GM12873 (cell line): Measurements from ENCODE around the gene MCL1.

Experiments
- TF ChIP-seq, protein P1 (sequence below): IDR thresholded peaks from 2 replicates; pipeline ENCODE4 v1.5.1; 2012; ENCODE audit warnings: low read depth, mild to moderate bottlenecking, moderate library complexity, low read length, control low read depth; ENCODE audit not compliant: insufficient read depth; ENCODE audit errors: missing control alignments

Gene MCL1

DNA sequence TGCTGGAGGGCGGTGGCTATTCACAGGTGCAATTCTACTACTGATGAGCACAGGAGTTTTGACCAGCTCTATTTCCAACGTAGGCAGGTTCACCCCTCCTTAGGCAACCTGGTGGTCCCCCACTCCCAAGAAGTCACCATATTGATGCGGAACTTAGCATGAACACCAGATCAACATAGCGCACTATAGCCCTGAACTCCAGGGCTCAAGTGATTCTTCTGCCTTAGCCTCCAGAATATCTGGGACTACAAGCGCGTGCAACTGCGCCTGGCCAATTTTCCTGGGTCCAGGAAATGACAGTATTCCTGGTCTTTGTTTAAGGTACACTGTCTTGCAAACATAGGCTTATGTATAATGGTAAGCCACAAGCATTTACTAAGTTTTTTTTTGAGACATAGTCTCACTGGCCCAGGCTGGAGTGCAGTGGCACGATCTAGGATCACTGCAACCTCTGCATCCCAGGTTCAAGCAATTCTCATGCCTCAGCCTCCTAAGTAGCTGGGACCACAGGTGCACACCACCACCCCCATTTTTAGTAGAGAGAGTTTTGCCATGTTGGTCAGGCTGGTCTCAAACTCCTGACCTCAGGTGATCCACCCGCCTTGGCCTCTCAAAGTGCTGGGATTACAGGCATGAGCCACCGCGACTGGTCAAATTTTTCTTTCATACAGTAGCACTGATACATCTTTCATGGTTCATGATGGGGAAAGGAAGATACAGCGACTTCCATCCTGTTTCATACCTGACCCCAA is 12.6 kb downstream of the MCL1 start:
- TF ChIP-seq, protein P1, sequence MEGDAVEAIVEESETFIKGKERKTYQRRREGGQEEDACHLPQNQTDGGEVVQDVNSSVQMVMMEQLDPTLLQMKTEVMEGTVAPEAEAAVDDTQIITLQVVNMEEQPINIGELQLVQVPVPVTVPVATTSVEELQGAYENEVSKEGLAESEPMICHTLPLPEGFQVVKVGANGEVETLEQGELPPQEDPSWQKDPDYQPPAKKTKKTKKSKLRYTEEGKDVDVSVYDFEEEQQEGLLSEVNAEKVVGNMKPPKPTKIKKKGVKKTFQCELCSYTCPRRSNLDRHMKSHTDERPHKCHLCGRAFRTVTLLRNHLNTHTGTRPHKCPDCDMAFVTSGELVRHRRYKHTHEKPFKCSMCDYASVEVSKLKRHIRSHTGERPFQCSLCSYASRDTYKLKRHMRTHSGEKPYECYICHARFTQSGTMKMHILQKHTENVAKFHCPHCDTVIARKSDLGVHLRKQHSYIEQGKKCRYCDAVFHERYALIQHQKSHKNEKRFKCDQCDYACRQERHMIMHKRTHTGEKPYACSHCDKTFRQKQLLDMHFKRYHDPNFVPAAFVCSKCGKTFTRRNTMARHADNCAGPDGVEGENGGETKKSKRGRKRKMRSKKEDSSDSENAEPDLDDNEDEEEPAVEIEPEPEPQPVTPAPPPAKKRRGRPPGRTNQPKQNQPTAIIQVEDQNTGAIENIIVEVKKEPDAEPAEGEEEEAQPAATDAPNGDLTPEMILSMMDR = no peak

DNA sequence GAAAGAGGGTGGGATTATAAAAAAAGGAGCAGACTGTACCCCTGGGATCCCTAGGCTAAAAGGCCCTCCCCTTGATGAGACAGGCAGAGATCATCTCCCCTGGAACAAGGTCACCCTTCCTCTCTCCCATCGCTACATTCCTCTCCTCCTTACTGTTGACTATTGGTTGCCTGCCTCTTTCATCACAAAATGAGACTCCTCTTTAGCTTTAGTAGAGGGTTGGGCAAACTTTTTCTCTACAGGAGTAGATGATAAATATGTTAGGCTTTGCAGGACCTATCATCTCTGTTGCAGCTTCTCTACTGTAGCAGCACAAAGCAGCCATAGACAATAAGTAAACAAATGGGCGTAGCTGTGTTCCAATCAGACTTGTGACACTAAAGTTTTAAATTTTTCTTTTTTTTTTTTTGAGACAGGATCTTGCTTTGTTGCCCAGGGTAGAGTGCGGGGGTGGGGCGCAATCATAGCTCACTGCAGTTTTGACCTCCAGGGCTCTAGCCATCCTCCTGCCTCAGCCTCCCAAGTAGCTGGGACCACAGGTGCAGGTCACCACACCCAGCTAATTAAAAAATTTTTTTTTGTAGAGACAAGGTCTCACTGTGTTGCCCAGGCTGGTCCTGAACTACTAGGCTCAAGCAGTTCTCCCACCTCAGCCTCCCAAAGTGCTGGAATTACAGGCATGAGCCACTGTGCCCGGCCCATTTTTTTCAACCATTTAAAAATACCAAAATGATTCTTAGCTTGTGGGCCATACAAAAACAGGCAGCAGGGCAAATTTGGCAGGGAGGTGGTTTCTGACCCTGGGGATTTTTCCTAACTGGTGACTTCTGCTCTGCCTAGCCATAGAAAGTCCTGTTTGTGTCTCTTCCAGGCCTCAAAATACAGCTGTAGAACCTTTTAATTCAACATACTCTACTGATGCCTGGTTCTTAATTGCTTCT is 15.1 kb downstream of the MCL1 start:
- TF ChIP-seq, protein P1 = no peak

DNA sequence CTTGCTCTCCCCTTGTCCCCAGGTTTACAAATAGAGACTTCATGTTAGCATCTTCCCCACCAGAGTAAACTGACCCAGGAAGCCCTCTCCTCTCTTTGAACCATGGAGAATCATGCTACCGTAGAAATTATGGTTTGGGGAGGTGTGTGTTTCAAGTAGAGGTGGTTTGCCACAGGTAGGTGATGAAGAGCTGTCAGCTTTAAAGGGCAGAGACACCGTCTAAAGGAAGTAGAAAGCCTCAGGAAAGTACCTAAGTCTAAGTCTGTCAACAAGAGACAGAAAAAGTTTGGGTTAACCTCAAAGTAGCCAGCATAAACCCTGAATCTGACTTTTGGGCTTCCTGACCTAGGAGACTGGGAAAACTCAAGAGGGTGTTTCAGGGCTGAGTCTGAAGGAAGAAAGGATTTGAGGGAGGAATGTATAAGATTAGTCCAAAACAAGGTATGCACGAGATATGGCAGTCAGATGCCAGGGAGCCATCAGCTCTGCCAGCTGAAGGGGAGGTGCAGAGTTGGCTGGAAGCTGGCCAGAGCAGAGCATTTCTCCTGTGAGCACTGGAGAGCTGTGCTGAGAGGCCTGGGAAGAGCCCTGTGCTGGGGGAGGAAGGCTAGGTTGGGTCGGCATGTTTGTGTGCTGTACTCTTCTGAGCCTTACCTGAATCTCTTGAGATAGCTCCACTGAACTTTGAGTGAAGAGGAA is 15.9 kb downstream of the MCL1 start:
- TF ChIP-seq, protein P1 = no peak

DNA sequence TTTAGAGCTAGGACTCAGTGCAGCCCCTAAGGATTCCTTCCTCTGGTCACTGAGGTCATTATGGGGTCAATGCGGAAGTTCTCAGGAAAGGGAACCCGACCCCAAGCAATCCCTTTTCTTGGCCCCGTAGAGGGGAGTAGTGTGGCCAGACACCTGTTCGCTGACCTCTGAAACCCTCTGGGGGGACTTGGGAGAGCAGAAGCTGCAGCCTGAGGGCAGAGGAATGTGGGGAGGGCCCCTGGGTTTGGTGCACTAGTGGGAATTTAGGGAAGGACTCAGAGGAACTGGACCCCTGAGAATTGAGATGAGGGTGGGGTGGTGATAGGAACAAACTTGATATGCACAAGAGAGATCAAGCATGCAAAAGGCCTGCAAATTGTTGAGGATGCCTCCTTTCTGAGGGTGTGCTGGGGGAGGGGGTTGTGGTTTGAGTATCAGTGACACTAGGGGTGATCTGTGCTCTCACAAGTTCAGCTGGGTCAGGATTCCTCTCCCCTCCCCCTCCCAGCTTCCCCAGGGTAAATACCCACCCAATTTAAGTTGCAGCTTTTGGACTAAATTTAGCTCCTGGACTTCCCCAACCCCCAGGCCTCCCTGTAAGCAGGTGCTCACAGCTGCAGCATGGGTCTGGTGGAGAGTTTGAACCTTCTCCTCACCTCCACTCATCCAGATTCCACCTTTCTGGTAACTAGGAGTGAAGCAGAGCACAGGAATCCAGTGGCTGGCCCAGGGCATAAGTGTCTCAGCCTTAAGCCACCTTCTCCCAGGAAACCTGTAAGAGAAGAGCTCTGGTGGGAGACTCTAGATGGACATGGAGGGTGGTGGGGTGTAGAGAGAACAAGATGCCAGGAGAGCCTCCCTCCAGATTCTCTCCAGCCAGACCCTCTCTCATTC is 16.7 kb downstream of the MCL1 start:
- TF ChIP-seq, protein P1 = no peak

DNA sequence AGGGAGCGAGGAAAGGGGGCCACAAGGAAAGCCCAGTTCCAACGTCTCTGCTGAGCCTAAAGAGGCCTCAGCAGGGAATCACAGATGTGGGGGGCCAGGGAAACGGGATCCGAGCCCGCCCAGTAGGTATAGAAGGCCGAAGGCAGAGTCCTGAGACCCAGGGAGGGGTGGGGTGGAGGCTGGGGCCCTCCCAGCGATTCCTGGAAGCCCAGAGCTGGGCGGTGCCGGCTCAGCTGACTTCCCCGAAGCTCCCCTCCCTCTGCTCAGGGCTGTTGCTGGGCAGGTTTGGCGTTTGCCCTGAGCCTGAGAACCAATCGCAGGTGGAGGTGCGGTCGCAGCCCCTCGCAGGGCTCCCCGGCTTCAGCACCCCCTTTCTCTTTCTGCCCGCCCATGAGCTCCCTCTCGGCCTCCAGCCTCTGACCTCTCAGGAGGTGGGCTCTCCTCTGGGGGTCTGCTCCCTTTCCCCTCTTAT is 17.4 kb downstream of the MCL1 start:
- TF ChIP-seq, protein P1 = no peak

DNA sequence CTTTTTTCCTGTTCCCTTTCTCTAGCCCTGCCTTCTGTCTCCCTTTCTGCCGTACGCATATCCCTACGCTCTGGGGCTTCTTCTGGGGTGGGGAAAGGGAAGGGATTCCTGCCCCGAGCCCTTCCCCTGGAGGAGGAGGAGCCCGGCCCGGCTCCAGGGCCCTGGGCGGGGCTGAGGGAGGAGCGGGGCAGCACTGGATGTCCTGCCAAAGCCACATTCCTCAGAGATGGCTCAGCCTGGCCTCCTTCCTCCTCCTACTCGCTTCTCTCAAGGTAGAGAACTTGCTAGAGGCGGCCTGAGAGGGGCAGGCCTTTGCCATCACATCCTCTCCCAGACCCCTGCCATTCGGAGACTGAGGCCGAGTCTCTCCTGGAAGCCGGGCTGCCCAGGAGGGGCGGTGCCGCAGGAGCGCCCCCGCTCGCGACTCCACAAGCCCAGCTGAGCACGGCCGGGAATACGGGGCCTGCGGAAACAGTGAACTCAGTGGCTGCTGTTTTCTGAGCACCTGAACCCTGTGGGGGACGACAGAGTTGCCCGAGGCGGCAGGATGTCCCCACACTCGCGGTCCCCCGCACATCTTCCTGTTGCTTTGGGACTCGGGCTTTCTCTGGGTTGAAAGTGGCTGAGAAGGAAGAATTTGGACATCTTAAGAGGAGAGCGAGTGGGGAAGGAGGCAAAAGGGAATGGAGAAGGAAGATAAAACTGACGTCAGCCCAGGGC is 18.0 kb downstream of the MCL1 start:
- TF ChIP-seq, protein P1 = no peak
